Stimulated activated CD4-positive, alpha-beta T cell treated with anti-CD3 and anti-CD28 coated beads, Interleukin-1b, Interleukin-23, amount 100 ng/mL, for 48 hours (primary cell): ENCODE results near the gene CYP19A1.

Source experiments
- DNase-seq: peaks from one replicate; pipeline ENCODE4 v3.0.0-alpha.2; 2020

The CYP19A1 gene

GRCh38 chr15:51172193-51172592 lies 166.2 kb downstream of the CYP19A1 start:
- no peak for DNase-seq

- DNase-seq, result no peak
Observed at GRCh38 chr15:51171634-51171932, 166.8 kb downstream of the CYP19A1 start.

DNA sequence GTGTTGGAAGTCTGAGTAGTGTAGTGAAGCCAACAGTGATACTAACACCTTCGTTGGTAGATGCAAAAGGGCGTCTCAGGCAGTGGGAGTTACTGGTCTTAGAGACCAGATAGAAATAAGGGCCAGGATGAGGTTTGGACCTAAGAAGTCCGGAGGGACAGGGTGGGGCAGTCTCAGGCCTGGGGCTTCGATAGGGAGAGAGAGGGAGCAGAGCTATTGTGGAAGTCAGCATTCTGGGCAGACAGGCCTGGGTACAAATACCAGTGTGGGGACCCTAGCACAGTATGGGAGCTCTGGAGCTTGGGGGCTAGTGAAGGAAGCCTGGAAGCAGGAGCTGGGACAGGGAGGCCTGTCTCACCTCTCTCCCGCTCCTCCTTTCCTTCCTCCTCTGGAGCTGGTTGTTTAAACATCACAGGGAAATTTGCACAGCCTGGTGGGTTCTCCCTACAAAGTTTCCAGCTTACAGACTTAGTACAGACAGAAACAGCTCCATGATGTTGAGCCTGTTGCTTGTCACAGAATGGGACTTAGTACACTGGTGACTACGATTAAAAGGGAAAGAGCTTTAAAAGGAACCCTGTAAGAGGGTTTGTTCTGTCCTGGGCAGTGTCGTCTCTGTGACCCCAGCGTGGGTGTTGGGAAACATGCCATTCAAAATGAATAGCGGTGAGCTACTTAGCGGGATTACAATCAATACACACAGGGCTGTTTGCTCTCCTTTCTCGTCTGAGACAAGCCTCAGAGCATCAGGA lies 167.3 kb downstream of the CYP19A1 start:
- DNase-seq, result no peak

- DNase-seq, result no peak
Observed at GRCh38 chr15:51168700-51169099, 169.7 kb downstream of the CYP19A1 start.

GRCh38 chr15:51163843-51164242 lies 174.6 kb downstream of the CYP19A1 start:
- DNase-seq, result no peak

GRCh38 chr15:51162865-51163762 lies 175.3 kb downstream of the CYP19A1 start:
- DNase-seq, result peak; percentile 59

- no peak for DNase-seq
Observed at GRCh38 chr15:51161491-51162220, 176.7 kb downstream of the CYP19A1 start.

GRCh38 chr15:51160484-51160883 lies 177.9 kb downstream of the CYP19A1 start:
- no peak for DNase-seq
